Suppressor macrophage (primary cell): ENCODE results near the gene MTMR10.

ENCODE experiments used
- DNase-seq, 4 experiments: peaks; one replicate each; pipeline ENCODE4 v3.0.0-alpha.2; 2020 to 2022
- total RNA-seq, 17 experiments: gene quantifications; one replicate each; lab custom pipeline; 2026; ENCODE audit warnings: mixed read lengths in 6 of 17, inconsistent platforms in 3 of 17; lab: John Stamatoyannopoulos, UW

MTMR10 gene, protein sequence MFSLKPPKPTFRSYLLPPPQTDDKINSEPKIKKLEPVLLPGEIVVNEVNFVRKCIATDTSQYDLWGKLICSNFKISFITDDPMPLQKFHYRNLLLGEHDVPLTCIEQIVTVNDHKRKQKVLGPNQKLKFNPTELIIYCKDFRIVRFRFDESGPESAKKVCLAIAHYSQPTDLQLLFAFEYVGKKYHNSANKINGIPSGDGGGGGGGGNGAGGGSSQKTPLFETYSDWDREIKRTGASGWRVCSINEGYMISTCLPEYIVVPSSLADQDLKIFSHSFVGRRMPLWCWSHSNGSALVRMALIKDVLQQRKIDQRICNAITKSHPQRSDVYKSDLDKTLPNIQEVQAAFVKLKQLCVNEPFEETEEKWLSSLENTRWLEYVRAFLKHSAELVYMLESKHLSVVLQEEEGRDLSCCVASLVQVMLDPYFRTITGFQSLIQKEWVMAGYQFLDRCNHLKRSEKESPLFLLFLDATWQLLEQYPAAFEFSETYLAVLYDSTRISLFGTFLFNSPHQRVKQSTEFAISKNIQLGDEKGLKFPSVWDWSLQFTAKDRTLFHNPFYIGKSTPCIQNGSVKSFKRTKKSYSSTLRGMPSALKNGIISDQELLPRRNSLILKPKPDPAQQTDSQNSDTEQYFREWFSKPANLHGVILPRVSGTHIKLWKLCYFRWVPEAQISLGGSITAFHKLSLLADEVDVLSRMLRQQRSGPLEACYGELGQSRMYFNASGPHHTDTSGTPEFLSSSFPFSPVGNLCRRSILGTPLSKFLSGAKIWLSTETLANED
- 30.3 to 113 (median 68.3) reads per million in 17 experiments for total RNA-seq

DNA sequence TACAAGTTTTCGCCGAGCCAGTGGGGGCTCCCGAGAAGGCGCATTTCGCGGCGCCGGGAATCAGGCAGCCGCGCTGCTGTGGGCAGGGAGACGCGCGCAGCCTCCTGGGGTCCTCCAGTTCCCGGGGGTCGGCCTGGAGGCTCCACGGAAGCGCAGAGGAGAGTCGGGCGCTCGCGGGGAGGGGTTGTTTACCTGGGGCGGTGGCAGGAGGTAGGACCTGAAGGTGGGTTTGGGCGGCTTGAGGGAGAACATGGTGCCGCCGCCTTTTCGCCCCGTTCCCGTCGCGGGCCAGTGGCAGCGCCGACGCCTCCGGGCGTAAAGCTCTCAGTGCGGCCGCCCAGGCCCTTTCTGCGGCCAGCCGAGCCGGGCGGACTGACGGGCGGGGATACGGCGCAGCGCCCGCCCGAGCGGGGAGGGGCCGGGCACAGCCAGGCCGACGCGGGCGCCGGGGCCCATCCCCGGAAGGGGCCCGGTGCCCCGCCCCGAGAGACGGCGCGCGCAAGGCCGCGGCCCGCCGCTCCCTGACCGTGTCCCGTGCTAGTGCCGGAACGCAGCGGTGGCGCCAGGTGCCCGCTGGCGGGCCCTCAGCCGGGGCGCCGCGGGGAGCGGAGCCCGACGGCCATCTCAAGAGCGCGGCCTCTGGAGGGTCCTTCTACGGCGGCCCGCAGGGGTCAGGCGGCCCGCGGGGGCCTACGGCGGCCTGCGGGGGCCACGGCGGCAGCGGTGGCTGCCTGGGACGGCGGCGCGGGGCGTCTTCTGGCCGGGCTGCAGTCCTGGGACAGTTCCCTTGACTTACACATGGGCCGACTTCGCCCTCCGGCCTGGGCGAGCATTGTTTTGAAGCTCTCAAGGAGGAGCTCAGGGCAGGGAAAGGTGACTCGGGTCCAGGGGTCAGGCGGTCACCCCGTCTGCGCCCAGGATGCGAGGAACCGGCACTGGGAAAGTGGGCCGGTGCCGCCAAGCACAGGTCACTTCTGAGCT is at the start of gene MTMR10:
MTMR10 (minus strand) TSS at position 374 of the 981 bp plus-strand sequence; CDS start at position 252, 122 bp downstream.
- peak; percentile 89 to 96 (median 93) for DNase-seq

DNA sequence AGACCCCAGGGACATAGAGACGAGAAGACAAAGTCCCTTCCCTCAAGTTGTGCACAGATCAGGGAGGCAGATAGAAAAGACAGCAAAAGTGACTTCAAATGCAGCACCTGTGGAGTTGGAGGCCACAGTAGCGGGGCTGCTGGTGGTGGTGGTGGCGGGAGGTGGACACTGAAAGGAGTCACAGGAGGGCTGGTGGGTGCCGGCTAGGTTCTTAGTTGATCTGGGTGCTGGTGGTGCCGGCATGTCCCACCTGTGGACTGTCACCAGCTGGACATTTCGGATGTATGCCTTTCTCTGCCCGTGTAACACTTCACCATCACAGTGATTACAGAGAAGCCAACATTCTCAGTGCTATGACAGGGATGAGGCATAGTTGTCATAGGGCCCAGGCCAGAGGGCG is 49.2 kb upstream of the MTMR10 start:
- no peak for DNase-seq

DNA sequence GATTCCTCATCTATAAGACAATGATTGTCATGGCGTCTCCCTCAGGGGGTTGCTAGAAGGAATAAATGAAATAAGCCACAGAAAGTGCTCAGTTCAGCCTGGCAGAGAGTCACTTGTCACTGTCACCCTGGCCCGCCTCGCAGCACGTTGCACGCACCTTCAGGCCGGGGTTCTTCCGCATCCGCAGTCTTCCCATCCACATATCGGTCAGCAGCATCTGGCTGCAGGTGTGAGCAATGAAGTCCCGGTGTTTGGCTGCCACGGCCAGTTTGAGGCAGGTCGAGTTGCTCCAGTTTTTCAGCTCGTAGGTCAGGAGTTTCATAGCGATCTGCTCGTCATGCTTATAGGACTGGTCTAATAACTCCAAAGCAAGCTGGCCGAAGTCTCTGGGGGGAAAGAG is 48.5 kb upstream of the MTMR10 start:
- no peak for DNase-seq

DNA sequence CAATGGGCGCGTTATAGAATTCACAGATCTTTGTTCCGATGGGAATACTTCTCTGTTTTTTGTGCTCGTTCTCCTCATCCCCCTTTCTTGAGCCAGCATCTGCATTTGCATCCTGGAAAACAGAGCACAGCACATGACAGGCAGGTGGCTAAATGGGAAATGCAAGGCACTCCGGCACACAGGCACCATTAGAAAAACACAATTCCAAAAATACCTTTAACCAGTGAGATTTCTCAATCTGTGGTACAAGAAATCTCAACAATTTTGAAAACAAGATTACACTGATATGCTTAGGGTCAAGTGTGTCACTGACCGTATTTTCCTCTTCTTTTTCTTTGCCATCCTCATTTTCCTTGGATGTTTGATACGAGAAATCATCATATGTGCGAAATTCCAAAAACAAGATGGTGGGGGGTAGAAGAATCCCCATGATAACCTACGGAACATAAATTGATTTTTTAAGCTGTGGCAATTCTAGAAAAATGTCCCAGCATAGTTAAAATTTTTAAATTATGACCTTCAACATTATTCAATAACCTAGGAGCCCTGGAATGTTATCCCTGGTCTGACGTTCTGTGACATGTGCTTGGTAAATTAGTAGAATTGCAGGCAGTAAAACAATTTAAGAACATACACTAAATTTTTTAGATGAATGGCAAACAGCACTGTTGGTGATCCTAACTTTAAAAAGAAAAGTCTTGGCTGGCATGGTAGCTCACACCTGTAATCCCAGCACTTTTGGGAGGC is 46.5 kb upstream of the MTMR10 start:
- DNase-seq = no peak

DNA sequence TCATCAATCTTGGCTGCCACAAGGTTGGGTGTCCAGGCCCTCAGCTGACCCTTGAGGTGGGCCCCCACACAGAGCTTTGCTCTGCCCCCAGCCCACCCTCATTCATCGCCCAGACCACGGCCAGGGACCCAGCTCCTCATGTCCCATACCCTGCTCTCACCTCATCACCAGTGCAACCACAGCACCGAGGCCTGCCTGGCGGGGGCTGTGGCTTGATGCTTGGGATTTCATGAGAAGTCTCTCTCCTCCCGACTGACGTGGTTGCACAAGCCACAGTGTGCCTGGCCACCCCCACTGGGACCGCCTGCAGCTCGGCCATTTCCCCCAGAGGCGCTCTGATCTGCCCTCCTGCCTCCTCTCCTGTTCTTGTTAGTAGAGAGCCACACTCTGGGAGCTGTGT is 45.4 kb upstream of the MTMR10 start:
- no peak for DNase-seq

DNA sequence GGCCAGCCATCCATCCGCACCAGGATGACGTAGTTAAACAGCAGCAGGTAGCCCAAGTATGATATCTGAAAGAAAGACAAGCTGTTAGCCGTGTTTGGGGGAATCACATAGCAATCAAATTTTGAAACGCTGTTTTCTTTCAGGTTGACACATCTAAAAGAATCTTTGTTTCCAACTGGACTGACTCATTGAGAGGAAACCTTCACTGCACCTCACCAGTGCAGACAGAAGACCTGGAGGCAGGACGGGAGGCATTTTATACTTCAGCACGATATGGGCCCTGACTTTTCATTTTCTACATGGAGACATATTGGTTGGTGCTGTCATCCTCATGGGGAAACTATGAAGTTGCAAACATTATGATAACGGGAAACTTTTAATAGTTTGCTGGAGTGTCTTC is 44.2 kb upstream of the MTMR10 start:
- DNase-seq = no peak

DNA sequence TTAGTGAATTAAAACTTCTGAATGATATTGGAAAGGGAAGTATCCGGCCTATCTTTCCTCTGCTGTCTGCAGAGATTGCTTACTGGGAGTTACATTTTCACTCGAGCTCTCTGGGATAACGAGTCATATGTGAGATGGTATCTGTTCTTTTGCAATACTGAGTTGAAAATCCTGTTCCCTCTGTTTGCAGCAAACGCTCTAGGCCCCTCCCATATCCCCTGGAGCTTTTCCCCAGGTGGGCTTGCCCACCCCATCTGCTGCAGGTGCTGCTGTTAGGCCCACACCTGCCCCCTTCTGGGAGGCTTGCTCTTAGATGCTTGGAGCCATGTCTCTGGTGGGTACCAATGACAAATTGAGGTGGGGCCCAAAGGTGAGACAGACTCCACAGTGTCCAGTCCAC is 42.7 kb upstream of the MTMR10 start:
- DNase-seq = no peak

DNA sequence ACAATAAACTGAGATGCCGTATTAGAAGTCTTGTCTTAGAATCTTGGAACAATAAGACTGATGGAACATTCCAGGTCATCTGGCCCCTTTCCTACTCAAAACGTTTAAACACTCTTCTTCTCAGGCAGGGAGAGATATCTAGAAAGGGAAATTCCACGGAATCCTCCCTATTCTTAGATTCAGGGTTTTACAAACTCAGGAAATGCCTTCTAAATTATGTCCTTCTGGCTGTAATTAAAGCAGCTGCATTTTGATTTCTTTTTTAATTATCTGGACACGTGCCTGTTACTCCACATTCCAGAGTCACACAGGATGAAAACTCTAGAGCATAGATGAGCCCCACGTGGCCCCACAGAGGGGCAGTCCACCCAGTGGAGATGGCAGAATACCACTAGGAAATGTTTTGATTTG is 41.5 kb upstream of the MTMR10 start:
- no peak for DNase-seq

DNA sequence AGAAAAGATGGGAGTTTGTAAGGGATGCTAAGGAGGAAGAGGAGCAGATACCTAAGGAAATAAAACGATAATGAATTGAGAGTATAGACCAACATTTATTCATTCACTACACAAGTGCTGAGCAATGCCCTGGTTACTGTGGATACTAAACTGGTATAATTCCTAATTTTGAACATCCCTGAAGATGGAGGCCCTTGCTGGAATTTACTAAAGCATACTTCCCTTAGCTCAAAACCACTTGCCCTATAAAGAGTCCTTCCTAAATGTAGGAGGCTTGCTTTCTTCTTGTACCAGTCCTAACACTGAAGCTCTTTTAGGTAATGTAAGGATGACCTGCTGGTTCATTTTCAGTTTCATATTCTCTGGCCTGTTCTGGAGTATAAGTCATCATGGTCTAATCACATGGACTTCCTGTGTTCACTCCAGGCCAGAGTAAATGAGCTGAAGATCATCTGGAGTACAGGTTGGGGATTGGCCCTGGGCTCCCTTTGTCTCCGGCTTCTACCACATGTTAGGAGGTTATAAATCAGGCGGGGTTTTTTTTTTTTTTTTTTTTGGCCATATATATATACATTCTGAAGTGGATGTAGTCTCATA is 40.1 kb upstream of the MTMR10 start:
- peak in 1 of 4 experiments; percentile 13 for DNase-seq

DNA sequence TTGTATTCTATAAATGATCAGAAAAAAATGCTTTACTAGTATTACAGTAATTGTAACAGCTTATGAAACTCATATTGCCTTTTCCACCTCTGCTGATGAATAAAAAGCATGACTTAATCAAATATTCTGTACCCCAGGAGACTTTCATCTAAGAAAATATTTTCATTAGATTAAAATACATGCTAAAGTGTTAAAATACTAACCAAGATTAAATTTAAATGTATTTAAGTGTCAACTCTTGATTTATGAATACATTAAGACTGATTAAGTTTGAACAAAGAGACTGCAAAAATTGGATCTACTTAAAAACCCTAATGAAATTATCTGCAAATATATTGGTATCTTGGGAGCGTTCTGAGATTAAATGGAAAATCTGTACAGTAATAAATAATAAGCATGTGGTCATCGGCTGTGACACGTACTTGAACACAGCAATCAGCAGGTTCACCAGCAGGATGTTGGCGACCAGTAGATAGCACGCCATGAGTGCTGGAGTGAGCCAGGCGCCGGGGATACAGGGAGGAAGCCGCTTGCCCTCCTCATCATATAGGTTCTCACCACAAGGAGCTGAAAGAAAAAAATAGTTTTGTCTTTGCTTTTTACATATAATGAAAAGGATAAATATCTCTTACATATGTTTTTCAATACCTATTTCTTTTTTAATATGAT is 36.6 kb upstream of the MTMR10 start:
- no peak for DNase-seq

DNA sequence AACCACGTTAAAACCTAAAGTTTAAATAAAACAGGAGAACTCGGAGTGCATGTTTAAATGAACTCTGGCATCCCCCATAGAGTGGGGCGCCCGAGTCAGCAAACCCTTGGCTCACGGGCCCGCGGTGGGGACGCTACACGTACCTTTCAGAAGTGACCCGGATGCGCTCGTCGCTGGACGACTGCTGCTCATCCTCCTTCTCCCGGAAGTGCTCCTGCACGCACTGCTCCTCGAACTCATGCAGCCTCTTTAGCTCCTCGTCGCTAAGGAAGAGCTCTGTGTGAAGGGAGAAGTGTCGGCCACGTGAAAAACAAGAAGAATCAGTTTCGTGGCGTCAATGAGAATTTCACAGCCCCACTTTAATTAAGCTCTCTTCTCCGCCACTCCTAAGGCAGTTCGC is 34.6 kb upstream of the MTMR10 start:
- no peak for DNase-seq

DNA sequence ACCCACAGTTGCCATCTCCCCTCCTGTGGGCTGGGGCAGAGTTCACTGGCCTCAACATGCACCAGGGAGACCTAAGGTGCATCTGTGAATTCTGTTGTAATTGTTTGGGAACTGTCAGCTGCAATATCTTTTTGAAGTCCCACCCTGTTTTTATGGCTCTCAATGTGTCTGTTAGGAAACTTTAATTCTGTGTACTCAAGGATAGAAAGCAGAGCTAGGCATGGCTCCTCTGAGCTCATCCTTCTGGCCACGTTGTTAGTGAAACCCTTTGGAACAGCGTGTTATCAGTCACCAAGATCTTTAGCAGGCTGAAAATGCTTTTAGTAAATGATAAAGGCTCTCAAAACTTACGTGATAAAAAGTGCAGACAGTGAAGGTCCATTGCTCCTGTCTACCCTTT is 33.6 kb upstream of the MTMR10 start:
- DNase-seq = no peak

DNA sequence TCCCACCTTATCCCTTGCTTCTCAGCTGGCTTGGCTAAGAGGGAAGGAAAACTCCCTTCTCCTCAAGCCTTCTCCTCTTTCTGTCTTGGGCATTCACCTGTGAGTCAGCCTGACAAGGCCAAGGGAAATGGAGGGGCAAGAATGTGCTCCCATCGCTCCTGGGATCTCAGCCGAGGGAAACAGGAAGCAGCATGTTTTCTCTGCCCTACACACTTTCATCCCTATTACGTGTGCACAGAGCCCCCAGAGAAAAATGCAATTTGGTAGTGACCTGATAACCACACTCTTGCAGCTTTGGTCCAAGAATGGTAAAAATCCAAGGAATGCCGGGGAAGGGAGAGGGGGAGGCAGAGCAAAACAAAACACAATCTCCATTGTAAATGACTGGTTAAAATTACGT is 32.9 kb upstream of the MTMR10 start:
- no peak for DNase-seq

DNA sequence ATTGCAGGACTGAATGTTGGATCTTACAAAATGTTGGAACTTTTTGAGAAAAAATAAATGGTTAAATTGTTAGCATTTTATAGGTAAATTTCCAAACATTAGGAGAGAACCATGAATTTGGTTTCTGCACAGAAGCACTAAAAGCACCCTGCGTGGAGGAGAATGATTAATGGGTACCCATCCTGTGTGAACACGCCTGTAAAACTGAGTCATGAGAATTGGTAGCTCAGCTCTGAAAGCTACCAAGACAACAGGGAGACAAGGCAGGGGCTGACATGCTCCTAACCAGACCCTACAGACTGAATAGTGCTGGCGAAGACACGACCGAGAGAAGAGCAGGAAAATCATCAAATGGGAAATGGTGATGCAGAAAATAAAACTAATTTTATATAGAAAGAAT is 32.4 kb upstream of the MTMR10 start:
- DNase-seq = no peak

DNA sequence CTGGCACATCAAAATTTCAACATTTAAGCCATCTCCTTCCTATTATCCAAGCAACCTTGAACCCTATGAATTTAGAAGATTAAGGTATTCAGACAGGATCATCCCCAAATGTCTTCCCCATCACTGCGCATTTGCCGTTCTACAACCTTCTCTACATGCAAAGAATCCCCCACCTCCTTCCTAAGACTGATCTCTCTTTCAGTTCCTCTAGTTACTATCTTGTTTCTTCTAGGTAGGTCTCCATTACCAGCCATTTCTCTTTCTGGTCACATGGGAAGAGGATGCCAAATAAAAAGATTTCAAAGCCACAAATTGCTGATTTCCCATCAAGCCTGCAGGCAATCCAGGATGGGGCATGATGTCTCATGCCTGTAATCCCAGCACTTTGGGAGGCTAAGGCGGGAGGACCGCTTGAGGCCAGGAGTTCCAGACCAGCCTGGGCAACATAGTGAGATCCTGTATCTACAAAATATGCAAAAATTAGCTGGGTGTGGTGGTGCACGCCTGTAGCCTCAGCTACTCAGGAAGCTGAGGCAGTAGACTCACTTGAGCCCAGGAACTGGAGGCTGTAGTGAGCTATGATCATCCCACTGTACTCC is 29.7 kb upstream of the MTMR10 start:
- no peak for DNase-seq

DNA sequence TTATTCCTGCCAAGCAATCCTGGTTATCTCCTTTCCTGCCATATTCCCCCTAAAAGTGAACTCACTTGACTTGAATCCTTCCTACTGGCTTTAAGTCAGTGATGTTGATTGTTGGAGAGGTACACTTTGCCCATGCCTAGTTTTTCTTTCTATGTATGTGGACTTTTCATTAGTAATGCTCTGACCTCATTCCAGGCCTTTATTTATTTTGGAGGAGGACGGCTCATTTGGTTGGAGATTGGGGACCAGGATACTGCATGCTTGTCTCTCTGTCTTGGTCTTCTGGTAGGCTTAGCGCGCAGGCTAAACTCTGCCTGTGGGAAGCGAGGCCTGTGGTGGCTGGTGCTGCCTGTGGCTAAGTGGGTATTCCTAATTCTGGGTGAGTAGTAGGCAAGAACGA is 29.1 kb upstream of the MTMR10 start:
- DNase-seq = no peak

DNA sequence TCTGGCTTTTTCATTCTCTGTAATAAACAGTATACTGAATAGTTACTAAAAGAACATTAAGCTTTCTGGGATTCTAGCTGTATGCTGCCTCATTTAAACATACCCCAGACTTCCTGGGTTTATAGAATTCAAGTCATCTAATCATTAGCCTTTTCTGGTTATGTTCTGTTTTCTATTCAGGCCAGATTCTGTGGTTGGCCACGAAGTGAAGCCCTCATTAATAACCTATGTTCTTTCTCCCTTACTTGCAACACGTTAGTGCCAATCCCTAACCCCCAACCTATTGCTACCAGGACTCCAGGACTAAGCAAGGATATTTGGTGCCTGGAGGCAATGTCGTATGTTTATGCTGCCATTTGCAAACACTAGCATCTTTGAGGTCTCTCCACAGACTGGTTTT is 28.6 kb upstream of the MTMR10 start:
- no peak for DNase-seq

DNA sequence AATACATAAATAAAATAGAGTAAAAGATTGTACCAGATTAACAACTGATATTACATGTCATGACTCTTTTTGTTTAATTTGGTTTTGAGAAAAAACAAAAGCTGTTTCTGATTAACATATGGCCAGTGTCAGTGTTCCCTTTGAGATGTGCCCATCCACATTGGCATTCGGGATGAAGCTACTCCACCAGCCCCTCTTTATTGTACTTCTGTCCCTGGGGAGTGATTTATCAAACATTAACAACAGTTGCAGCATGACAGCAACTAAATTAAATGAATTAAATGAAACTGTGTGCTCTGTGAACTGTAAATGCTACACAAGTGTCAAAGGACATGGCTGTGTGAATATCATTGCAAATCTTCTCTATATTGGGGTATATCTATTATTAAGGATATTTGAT is 25.9 kb upstream of the MTMR10 start:
- no peak for DNase-seq

DNA sequence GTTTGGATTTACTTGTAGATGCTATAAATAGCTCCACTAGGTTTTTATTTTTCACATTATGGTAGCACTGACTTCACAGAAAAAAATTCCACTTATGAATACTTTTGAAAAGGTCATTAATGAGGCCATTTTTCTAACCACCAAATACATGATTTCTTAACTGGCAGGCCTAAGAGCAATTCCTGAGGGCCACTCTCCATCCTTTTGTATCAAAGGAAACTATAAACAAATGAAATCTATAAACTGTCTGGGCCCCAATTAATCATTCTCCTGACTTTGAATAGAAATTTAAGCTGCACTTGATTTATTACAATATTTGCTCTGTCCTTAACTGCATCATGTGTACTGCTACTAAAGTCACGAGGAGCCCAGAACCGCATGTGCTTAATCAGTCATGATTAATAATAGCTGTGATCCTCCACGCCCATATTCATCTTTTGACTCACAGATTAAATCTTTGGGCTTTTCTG is 25.1 kb upstream of the MTMR10 start:
- no peak for DNase-seq

DNA sequence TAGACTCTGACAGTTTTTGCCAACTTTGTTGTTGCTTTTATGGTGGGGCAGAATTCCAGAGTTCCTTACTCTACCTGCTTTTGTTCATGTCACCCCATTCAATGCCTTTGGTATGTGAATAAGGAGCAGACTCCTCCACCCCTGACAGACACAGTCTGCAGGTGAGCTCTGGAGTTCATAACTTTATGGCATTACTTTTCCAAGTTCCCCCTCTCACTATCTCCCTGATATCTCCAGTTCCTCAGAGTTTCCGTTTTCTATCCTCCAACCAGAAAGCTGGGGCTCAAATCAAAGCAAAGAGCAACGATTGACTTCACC is 23.1 kb upstream of the MTMR10 start:
- DNase-seq = no peak
